GM20431 (cell line): ENCODE measurements around the gene CD69.

ENCODE experiments used
- in situ Hi-C: fragments of 300-500 bp; cut with MseI, MboI; formaldehyde crosslinking; loops from one replicate; pipeline ENCODE4 v1.15.0; 2020; ENCODE audit warnings: low sequenced_read_pairs; ENCODE audit not compliant: unreplicated experiment

Gene CD69

DNA sequence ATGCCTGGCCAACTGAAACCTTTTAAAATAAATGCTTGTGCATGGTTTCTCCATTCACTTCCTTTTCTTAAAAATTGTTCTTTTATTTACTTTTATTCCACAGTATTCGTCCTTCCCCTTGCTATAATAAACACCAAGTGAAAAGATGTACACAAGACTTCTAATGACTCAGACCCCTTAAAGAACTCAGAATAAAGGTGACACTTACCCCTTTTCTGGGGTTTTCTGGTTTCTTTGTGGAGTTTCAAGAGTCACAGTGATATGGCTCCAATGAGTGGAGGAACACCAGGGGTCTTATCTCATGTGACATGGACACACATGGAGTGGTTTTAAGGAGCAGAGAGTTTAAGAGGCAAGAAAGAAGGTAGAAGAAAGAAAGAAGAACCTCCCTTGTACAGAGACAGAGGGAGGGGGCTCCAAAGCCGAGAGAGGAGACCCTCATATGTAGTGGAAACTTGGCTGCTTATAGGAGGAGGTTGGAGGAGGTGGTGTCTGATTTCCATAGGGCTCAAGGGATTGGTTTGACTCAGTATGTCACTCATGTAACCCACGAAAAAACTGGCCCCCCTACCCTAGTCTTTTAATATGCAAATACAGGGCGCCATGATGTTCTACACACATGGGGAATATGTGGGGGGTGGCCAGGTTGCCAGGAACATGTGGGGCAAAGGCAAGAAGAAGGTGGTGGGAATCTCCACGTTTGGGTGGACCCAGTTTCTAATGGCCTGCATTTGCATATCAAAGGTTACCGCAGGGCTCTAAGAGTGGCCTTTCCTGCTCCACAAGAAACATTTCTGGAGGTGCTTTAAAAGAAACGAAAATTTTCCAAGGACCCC is 22.1 kb upstream of the CD69 start:
- in situ Hi-C loops: no loop called here

DNA sequence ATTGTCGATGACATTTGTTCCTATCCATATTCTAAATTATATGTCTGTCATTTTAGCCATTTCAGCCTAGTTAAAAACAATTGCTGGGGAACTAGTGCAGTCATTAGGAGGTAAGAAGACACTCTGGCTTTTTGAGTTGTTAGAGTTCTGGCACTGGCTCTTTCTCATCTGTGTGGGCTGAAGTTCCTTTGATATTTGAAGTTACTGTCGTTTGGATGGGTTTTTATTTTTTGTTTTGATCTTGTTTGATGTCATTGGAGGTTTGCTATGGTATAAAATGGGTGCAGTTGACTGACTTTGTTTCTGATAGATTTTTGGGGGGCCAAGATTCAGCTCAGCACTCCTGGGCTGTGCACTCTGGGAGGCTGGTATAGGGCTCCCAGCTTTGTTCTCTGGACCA is 20.7 kb upstream of the CD69 start:
- in situ Hi-C loops: no loop called here

DNA sequence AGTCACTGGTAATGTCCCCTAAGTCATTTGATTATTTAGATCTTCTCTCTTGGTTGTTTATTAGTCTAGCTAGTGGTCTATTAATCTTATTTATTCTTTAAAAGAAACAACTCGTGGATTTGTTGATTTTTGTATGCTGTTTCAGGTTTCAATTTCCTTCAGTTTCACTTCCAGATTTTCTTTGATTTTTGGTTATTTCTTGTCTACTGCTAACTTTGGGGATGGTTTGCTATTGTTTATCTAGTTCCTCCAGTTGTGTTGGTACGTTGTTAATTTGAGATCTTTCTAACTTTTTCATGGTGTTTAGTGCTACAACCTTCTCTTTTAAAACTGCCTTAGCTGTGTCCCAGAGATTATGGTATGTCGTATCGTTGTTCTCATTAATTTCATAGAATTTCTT is 18.5 kb upstream of the CD69 start:
- in situ Hi-C loops: no loop called here

DNA sequence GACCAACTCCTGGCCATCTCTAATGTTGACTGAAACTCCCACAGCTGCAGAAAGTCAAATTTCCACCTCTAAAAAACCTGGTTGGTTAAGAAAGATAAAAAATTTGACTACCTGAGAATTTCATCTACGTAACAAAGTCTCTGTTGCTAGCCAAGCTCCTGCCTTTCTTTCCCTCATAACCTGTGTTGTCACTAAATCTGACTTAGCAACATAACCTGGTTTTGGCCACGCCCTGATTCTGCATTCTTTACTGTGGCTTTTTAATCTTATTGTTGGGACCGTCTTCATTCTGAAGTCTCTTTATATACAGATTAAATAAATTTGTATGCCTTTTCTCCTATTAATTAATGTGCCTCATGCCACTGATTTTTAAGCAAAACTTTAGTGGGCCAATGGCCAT is 16.1 kb upstream of the CD69 start:
- in situ Hi-C loops: no loop called here

DNA sequence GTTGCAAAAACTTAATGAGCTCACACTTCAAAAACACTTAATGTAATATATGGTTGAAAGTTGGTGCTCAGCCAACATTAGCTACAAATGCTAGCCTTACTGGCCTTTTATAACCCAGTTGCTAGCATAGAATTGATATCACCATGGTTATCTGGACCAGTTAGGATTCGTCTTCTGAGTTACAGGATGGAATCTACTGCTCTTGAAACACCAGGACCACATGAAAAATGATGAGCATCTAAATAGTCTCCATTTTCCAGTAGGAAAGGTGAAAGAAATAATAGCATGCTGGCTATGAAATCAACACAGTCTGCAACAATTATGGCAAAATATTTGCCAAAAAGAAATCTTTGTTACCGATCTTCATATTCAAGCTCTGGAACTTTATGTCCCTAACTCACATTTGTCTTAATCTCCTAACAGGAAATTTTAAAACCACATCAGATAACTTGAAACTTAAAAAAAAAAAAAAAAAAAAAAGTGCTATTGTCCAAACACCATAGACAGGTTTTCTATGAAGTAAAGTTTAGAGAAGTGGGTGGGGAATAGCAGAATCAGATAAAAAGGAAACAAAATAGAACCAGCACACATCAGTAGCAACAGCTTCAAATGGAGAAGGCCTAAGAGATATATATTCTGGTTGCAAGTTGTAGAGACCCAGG is 12.6 kb upstream of the CD69 start:
- in situ Hi-C loops: no loop called here

- in situ Hi-C loops: no loop called here
Measured at GRCh38 chr12:9763025-9763424, 2.3 kb upstream of the CD69 start.

DNA sequence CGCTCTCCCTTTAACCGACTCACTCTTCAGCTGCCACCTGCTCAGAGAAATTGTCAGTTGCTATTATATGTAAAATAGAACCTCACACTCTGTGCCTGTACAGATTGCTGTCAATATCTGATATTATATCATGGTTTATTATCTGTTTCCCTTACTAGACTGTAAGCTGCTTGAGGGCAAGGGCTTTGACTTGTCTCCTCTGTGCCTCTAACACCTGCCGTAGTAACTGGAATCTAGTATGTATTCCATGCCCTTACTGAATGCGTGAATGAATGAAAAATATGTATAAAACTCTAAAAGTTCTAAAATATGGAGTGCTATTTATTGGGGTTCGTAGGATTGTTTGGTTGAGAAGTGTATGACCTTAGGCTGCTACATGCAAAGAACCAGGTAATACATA is 1.7 kb upstream of the CD69 start:
- in situ Hi-C loops: no loop called here

DNA sequence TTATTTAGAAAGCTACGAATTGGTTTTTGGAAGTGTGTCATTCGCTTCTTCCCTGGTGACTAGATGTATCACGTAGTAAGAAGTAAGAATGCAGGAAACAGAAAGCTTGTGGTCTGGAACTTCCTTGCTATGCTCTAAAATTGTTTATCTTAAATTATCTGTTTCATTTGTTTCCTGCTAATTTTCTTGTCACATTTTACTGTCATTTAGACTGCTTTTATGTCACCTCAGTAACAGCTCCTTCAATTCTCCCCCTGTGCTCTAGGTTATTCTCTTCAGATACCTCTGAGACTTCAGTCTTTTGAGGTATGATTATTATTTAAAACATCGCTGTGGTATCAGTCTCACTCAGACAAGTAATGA is 699 bp upstream of the CD69 start:
- in situ Hi-C loops: no loop called here

DNA sequence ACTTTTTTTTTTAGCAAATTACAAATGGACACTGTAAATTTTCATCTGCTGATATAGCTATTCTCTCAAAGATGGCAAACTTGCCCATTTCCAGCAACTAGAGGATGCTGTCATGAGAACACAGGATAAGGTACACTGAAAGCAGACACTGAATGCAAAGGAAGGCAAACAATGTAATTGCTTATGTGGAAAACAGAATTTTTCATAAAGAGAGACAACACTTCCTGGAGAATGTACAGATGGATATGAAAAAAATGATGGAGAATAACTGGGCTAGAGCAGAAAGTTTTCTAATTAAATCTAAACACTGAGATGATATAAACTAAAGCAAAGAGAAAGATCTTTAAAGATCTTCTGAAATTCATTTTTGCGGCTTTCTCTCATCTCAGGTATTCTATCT is 581 bp downstream of the CD69 start:
- in situ Hi-C loops: no loop called here

- in situ Hi-C loops: no loop called here
Measured at GRCh38 chr12:9759694-9760093, 1.0 kb downstream of the CD69 start.

DNA sequence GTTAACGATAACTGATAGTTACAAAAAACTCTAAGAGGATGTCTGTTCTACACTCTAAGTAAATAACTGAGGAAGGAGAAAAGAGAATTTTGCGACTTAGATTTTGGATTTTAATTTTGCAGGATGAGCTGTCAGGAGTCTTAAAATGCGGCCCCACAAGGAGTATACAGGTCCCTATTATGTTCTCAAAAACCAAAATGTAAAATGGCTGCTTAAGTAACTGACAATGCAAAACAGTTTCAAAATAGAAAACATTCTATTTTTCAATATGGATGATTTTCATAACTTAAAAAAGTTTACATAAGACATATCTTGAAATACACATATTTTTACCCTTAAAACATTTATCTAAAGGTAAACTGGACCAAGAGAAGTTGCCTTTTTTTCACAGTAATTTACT is 2.6 kb downstream of the CD69 start:
- in situ Hi-C loops: no loop called here

GRCh38 chr12:9757433-9758025 is 3.2 kb downstream of the CD69 start:
- in situ Hi-C loops: no loop called here

- in situ Hi-C loops: no loop called here
Measured at GRCh38 chr12:9756706-9757105, 4.0 kb downstream of the CD69 start.

DNA sequence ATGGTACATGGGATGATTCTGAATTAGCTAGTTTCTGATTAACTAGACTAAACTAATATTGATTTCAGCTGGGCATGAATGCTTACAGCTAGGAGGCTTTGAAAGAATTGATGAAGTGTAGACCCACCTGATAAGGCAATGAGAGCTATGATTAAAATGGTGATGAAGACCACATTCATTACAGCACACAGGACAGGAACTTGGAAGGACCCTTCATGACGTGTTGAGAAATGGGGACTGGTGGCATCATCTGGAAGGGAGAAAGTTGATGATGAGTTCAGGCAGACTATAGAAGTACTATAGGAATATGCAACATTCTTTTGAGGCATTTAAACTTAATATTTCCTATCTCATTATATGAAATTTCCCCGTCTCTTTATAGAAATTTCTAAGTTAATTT is 4.5 kb downstream of the CD69 start:
- in situ Hi-C loops: no loop called here

- in situ Hi-C loops: no loop called here
Measured at GRCh38 chr12:9755567-9755966, 5.1 kb downstream of the CD69 start.

DNA sequence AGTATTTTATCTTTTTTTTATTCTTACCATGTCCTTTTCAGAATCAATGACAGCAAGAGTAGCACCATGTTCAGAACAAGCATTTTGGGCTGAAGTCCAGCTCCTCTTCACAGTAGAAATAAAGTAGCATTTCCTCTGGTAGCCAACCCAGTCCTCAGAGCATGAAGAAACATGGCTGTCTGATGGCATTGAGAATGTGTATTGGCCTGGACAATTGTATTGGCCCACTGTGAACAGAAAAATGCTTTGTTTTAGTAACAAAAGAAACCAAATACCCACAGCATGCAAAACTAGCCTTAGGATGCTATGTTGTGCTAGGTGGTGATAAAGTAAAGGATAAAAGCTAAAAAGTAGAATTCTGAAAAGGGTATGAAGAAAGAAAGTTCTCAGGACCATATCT is 5.7 kb downstream of the CD69 start:
- in situ Hi-C loops: no loop called here

- in situ Hi-C loops: no loop called here
Measured at GRCh38 chr12:9754099-9754927, 6.4 kb downstream of the CD69 start.

DNA sequence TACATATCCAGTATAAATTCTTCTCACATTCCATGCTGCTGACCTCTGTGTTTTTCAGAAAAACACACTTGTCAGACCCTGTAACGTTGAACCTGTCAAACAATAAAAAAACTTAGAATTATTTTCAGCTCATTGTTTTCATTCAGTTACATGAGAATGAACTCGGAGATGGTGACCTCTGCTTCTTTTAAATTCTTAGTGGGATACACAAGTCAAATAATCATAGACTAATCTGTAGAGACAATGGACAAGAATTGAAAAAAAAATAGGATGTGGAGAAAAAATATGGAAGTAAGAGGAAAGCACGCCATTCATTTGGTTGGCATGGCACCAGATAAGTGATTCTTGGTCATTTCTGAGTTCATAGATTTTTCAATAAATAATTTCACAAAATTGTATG is 7.2 kb downstream of the CD69 start:
- in situ Hi-C loops: no loop called here

GRCh38 chr12:9753073-9753472 is 7.6 kb downstream of the CD69 start:
- in situ Hi-C loops: no loop called here

- in situ Hi-C loops: no loop called here
Measured at GRCh38 chr12:9752145-9752933, 8.4 kb downstream of the CD69 start.
